Sigmoid colon (tissue), 7 donors: ENCODE results near the gene HHEX. TPM values are rescaled to one million over a fixed set of nuclear protein-coding genes. Genes with fewer than 3 reads are reported as not detected.

Source experiments
- DNase-seq: peaks from one replicate; pipeline ENCODE4 v3.0.0-alpha.2; 2019
- H3K27ac ChIP-seq, 4 donors: fragments of 200-600 bp; sonication (generic); one replicate each; pipeline ENCODE4 v1.5.1; 2016 to 2019; ENCODE audit warnings: mild to moderate bottlenecking in 1 of 4
- H3K27me3 ChIP-seq, 3 donors: fragments of 200-600 bp; sonication (generic); one replicate each; pipeline ENCODE4 v1.5.1; 2019; ENCODE audit warnings: mild to moderate bottlenecking in 1 of 3
- H3K36me3 ChIP-seq, 4 donors: fragments of 200-600 bp; sonication (generic); one replicate each; pipeline ENCODE4 v1.5.1; 2016 to 2019
- H3K4me1 ChIP-seq, 4 donors: fragments of 200-600 bp; sonication (generic); one replicate each; pipeline ENCODE4 v1.5.1; 2017 to 2019
- H3K4me3 ChIP-seq, 4 donors: fragments of 200-600 bp; sonication (generic); one replicate each; pipeline ENCODE4 v1.5.1; 2017 to 2019; ENCODE audit warnings: mild to moderate bottlenecking in 2 of 4, moderate library complexity in 1 of 4
- H3K9me3 ChIP-seq, 4 donors: fragments of 200-600 bp in 3 of 4; sonication (generic) in 3 of 4; one replicate each; pipeline versions ENCODE4 v1.5.1 to v1.6.1; 2013 to 2019
- CTCF ChIP-seq, 4 experiments: fragments of 450-650 bp in 3 of 4; fragments of 200-600 bp in 1 of 4; IDR thresholded peaks; one replicate each; pipeline ENCODE4 v1.5.1; 2016 to 2019; ENCODE audit warnings: antibody characterized with exemption in 4 of 4, mild to moderate bottlenecking in 3 of 4, moderate library complexity in 2 of 4
- EP300 ChIP-seq, 4 donors: sonication (generic); formaldehyde crosslinking; IDR thresholded peaks; one replicate each; pipeline ENCODE4 v1.6.1; 2017; ENCODE audit warnings: antibody characterized with exemption in 4 of 4
- POLR2A ChIP-seq, 2 donors: fragments of 450-650 bp; IDR thresholded peaks; one replicate each; pipeline ENCODE4 v1.6.1; 2016; ENCODE audit warnings: antibody characterized with exemption in 2 of 2, mild to moderate bottlenecking in 2 of 2, moderate library complexity in 2 of 2
- POLR2AphosphoS5 ChIP-seq, 4 donors: sonication (generic); formaldehyde crosslinking; IDR thresholded peaks; one replicate each; pipeline ENCODE4 v1.6.1; 2017; ENCODE audit warnings: antibody characterized with exemption in 4 of 4
- WGBS, 2 donors: extraction: QIAGEN DNeasy Blood & Tissue Kit; methylation state at CpG; one replicate each; pipeline ENCODE4 v1.1.7; 2013; 5-methylcytosine and 5-hydroxymethylcytosine counted together
- intact Hi-C: fragments of 100-400 bp; cut with DNase I; formaldehyde crosslinking; loops from one replicate; pipeline ENCODE4 v1.15.1; 2023
- polyA plus RNA-seq, 3 donors: library from polyadenylated mRNA; stranded (reverse); fragments of 200-250 nt; gene quantifications; one replicate each; pipeline ENCODE4 v1.2.3, GENCODE V29; 2013
- total RNA-seq, 4 donors: library from RNA; depleted of rRNA; stranded (reverse); fragments of >200 nt; gene quantifications; one replicate each; pipeline ENCODE4 v1.1.0, GENCODE V29; 2016
- donor health status: healthy with polysubstance abuse.
- donor health status: Bipolar disorder and iron deficiency.
- donor health status: healthy.

HHEX gene
- total and polyA plus RNA-seq, 7 donors, result 2.8 to 13.2 (median 6.6) TPM

- DNase-seq, result no peak
- TF ChIP-seq POLR2A (IDR thresholded peaks at IDR 0.05) (no peak), CTCF (IDR thresholded peaks at IDR 0.05) (no peak), EP300 (IDR thresholded peaks at IDR 0.05) (no peak), POLR2AphosphoS5 (IDR thresholded peaks at IDR 0.05) (no peak)
- intact Hi-C loops, result no loop called here
- no peak overlapping the region for H3K4me3 ChIP-seq
- no peak overlapping the region for H3K27ac ChIP-seq
- no peaks in the 10 kb centered on the region for H3K36me3 ChIP-seq
- WGBS, 2 donors, result 78 to 92% methylated on average over 1 of the region's 1 CpG
- no peaks in the 10 kb centered on the region for H3K27me3 ChIP-seq
- H3K4me1 ChIP-seq, result no peaks in the 10 kb centered on the region
- H3K9me3 ChIP-seq, result no peaks in the 10 kb centered on the region
These were observed 34.3 kb upstream of the HHEX start for GRCh38 chr10:92655426-92655825.

- intact Hi-C loops, result no loop called here
- TF ChIP-seq POLR2AphosphoS5 (IDR thresholded peaks at IDR 0.05) (no peak), EP300 (IDR thresholded peaks at IDR 0.05) (no peak), CTCF (IDR thresholded peaks at IDR 0.05) (no peak), POLR2A (IDR thresholded peaks at IDR 0.05) (no peak)
- H3K9me3 ChIP-seq, result no peaks in the 10 kb centered on the region
- no peak for DNase-seq
- WGBS, 2 donors, result 60 to 81% methylated on average over 7 of the region's 7 CpGs
- H3K4me3 ChIP-seq, result no peak overlapping the region
- H3K27me3 ChIP-seq, result no peaks in the 10 kb centered on the region
- no peaks in the 10 kb centered on the region for H3K36me3 ChIP-seq
- no peaks in the 10 kb centered on the region for H3K4me1 ChIP-seq
- H3K27ac ChIP-seq, result no peak overlapping the region
These were observed 33.3 kb upstream of the HHEX start for GRCh38 chr10:92656266-92656961.

GRCh38 chr10:92657024-92657423, 32.7 kb upstream of the HHEX start:
- WGBS, 2 donors, result 92% methylated on average over 5 of the region's 5 CpGs
- Histone ChIP-seq H3K4me1 (no peaks in the 10 kb centered on the region), H3K4me3 (no peak overlapping the region), H3K27me3 (no peaks in the 10 kb centered on the region), H3K9me3 (peaks cover 0 to 4% (median 1%) of the 10 kb centered on the region in 4 donors), H3K27ac (no peak overlapping the region), H3K36me3 (no peaks in the 10 kb centered on the region)
- TF ChIP-seq POLR2AphosphoS5 (IDR thresholded peaks at IDR 0.05) (no peak), POLR2A (IDR thresholded peaks at IDR 0.05) (no peak), EP300 (IDR thresholded peaks at IDR 0.05) (no peak), CTCF (IDR thresholded peaks at IDR 0.05) (no peak)
- no peak for DNase-seq
- intact Hi-C loops, result no loop called here

- DNase-seq, result no peak
- no peak overlapping the region for H3K4me3 ChIP-seq
- no peak overlapping the region for H3K27ac ChIP-seq
- peaks cover 0 to 6% (median 3%) of the 10 kb centered on the region in 4 donors for H3K9me3 ChIP-seq
- no peaks in the 10 kb centered on the region for H3K36me3 ChIP-seq
- H3K4me1 ChIP-seq, result no peaks in the 10 kb centered on the region
- intact Hi-C loops, result no loop called here
- H3K27me3 ChIP-seq, result no peaks in the 10 kb centered on the region
- TF ChIP-seq EP300 (IDR thresholded peaks at IDR 0.05), result no peak
- TF ChIP-seq POLR2AphosphoS5 (IDR thresholded peaks at IDR 0.05), result no peak
- no peak for TF ChIP-seq CTCF (IDR thresholded peaks at IDR 0.05)
- TF ChIP-seq POLR2A (IDR thresholded peaks at IDR 0.05), result no peak
These were observed 26.9 kb upstream of the HHEX start for GRCh38 chr10:92662848-92663247.

GRCh38 chr10:92664322-92664721, 25.4 kb upstream of the HHEX start:
- intact Hi-C loops, result no loop called here
- H3K4me1 ChIP-seq, result no peaks in the 10 kb centered on the region
- H3K9me3 ChIP-seq, result peaks cover 0 to 6% (median 3%) of the 10 kb centered on the region in 4 donors
- no peaks in the 10 kb centered on the region for H3K36me3 ChIP-seq
- no peak for DNase-seq
- no peaks in the 10 kb centered on the region for H3K27me3 ChIP-seq
- TF ChIP-seq EP300 (IDR thresholded peaks at IDR 0.05) (no peak), POLR2A (IDR thresholded peaks at IDR 0.05) (no peak), CTCF (IDR thresholded peaks at IDR 0.05) (no peak), POLR2AphosphoS5 (IDR thresholded peaks at IDR 0.05) (no peak)
- H3K27ac ChIP-seq, result no peak overlapping the region
- H3K4me3 ChIP-seq, result no peak overlapping the region
